Embryonic facial prominence (tissue), 1 donor: ENCODE measurements around the gene PTPN21.
A peak's percentile ranks its signal among the peaks of the same experiment; 100 is the strongest.

Experiments
- DNase-seq: peaks from one replicate; pipeline ENCODE4 v3.0.0-alpha.2; 2016; ENCODE audit errors: extremely low spot score

The PTPN21 gene

DNA sequence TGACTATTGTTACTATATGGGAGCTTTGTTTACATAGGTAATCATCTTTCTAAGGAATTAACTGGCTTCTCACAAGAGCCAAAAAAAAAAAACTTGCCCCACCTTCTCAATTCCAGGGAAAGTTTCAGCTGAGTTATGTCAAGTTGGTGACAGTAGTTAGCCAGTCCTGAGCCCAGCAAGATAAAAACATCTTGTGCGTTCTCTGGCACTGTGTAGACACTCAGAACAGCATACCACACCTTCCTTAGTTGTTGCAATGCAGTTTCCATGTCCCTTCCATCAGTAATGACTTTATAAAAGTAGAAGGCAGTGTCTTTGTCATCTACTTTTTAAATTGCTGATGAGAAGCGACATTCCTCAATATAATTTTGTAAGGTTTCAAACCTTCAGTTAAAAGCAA lies 50.2 kb downstream of the PTPN21 start:
- no peak for DNase-seq

DNA sequence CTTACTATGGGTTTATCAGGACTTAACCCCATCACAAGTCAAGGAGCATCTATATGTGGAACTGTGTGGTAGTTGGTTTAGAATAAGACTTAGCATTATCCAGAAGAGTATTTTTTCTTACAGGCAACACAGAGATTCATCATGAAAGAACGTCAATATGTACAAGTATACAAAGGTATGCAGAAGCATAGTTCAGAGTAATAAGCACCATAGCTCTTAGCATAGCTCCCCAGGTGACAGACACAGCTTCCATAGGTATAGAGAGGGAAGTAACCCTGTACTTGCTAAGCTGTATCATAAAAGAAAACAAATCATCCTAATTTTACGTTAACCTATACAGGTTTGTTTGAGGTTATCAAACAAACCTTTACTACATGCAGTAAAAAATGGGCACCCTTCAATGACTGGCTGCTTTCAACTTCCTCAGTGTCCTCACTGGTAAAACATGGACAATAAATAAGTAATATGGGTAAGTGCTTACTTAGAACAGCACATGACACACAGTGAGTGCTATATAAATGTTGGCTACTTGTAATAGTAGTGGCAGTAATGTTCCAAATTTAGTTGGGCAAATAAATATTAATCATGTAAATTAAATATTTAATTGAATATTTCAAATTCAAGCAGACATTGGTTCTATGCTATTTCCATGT lies 50.9 kb downstream of the PTPN21 start:
- DNase-seq: no peak

DNA sequence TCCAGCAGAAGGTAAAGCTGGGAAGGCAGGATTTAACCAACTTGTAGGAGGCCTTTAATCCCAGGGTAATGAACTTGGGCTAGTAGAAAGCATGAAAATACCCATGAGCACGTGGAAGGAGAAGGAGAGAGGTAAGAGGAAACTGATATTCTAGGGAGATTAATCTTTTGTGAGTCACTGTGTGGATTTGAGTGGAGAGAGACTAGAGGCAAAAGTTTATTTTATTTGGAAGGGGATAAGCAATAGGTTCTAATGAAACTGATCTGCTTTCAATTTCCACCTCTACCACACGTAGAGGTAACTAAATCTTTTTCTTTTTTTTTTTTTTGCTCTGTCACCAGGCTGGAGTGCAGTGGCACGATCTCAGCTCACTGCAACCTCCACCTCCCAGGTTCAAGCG lies 52.1 kb downstream of the PTPN21 start:
- DNase-seq: no peak

DNA sequence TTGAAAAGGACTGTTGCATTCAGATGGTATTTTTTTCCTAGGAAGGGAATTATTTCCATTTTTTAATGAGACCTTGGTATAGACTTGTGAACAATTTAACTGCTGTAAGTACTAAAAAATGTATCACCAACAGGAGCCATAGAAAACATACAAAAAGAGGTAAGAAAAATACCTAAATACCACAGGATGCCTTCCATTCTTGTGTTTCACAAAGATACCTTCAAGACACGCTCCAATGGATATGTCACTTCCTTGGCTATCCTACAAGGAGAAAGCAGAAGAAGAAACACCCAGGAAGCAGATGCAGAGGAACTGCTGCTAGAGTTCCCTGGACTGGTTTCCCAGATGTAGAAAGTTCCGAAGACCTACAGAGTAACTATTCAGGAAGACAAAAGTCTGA lies 54.2 kb downstream of the PTPN21 start:
- no peak for DNase-seq

DNA sequence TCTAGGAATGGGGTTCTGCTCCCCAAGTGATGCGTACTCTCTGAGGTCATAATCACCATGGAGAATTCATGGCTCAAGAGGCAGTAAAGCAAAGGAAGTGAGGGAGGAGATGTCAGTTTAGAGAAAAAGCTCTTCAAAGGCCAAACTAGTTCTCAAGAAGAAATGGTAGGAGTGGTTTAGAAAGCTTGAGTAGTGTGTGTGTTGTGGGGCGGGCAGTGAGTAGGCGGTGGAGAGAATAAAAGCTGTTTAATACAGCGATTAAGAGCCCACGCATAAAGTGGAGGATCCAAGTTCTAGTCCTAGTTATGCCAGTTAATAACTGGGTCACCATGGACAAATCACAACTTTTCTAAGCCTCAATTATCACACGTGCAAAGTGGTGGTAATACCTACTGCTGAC lies 55.6 kb downstream of the PTPN21 start:
- DNase-seq: no peak

DNA sequence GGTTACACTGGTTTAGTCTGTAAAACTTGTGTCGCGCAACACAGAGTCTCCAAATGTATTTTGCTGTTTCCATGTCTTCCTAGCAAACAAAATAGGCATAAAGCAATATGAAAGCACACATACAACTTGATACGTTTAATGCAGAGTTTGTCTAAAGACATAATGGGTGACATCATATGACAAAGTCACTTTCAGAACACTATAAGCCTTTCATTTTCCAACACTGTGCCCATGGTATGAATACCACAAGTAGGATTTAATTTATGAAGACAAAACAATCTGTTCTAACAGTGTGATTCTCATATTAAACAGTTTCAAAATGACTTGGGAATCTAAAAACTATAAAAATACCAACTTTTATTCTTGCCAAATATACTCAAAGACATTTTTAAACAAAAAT lies 58.4 kb downstream of the PTPN21 start:
- DNase-seq: no peak

DNA sequence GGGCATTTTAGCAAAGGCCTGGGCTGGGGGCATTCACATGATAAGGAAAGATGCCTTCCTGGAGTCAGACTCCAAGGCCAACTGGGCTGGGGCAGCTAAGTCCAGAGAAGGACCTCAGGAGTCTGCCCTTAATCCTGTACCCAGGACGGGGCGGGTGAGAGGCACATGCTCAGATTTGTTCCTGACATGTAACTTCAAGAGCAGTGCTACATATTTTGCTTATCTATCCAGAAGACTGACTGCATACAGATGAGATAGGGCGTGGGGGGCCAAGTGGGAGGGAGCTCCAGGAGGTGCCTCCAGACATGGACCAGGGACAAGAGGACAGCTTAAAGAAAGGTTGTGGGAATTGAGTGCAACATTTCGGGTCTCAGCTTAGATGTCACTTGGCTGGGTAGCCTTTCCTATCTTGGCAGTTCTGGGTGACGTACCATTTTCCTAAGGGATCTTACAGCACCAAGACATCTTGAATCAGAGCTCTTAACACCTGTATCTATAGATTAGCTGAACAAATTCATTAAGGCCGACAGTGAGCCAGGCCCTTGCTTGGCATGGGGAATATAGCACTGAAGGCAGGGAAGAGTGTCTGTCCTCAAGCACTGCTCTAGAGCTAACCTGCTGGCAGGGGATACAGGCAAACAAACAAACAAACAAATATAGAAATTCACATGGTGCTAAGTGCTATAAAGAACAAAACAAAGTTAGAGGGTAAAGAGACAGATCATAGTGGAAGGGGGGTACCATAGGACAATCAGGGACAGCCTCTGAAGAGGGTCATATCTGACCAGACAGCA lies 61.2 kb downstream of the PTPN21 start:
- no peak for DNase-seq

DNA sequence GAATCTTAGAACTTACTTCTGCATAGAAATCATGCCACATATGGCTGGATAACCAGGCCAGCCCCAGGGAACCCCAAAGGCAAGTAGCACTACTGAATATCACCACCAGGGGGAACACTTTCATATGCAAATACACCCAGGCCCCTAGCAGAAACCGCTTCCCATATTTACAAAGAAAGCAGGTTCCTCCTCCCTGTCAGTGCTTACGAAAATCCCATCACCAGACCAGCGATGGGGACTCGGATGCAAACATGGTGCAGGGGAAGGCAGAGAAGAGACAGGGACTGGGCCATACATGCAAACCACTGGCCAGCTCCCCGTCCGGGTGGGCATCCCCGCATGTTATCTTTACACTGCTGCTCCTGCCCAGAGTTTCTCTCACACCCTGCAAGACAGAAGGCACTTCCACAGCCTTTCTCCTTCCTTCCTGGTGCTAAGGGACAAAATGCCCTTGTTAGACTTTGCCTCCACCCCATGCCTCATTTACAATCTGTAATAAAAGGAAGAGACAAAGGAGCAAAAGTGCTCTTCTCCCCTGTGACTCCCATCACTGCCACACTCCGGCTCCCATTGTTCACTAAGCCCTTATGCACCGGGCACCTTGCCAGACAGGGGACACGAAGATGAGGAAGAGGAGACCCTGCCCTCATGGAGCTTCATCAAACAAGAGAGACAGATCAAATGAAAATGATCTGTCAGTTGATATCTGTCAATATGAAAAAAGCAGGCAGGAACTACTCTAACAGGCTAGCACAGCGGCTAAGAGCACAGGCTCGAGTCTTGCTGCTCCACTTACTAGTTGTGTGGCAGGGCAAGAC lies 62.3 kb downstream of the PTPN21 start:
- DNase-seq: peak; percentile 17

DNA sequence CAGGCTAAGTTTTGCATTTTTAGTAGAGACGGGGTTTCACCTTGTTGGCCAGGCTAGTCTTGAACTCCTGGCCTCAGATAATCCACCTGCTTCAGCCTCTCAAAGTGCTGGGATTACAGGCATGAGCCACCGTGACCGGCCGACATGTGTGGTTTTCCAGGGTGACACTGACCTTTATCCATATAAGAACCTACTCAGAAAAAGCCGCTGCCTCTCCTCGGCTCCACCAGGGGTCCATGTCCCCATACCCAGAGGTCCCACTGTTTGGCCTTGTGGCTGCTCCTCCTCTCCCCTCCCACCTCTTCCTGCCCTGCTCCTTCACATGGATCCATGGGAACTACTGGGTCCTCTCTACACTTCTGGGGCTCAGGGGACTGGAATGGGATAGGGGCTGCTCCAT lies 64.6 kb downstream of the PTPN21 start:
- no peak for DNase-seq

DNA sequence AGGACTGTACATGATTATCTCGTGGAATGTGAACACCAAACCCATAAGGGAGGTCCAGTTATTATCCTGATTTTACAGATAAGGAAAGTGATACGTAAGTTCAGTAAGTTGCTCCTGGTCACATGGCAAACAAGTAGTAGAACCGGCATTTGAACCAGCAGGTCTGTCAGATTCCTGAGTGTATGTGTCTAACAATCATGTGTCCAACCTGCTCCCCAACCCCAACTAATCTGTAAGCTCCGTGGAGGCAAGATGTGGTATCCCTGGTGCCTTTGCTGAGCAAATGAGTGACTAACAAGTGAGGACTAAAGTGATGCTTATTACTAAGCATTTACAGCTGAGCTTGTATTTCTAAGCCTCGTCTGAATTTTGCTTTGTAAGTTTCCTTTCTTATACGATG lies 65.9 kb downstream of the PTPN21 start:
- DNase-seq: no peak

DNA sequence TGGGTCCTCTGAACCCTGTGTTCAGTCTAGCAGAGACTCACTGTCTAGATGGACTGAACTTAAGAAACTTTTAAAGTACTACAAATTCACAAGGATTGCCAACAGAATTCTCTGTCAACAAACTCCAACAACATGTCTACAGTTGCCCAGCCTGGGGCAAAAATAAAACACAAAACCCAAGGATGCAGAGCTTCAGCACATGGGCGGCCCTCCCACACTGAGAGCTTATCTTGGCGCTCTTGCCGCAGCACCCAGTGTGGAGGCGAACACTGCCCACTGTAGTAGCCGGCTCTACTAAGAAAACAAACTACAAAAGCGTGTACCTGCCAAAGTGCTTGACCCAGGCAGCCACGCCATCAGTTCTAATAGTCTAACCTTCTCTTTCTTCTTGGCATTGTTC lies 66.7 kb downstream of the PTPN21 start:
- no peak for DNase-seq

DNA sequence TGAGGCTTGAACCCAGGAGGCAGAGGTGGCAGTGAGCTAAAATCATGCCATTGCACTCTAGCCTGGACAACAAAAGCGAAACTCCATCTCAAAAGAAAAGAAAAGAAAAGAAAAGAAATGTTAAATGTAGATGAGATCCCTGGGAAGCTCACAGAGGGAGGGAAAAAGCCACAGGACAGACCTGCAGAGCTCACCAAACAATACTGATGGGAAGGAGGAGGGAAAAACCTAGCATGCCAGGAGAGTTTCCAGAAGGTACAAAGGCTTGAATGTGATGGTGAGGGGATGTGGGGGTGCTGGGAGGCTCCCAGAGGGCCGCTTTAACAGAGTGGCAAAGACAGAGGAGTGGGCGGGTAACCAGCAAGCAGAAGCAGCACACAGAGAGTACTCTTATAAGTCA lies 72.3 kb downstream of the PTPN21 start:
- no peak for DNase-seq

DNA sequence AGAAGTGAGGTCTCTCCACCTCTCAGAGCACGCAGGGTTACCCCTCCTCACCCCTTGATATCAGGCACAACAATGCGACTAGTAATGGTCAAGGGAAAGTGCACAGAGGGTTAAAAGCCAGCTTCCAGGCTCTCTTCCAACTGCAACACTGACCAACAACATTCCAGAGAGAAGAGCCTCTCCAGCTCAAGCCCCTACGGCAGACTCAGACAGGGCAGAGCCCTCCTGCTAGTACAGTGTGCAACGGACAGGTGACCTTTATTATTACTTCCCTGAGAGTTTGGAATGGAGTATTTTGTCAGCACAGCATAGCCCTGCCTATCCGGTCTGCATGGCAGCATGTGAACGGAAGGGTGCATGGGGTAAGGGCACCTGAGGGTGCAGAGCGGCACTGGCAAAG lies 73.0 kb downstream of the PTPN21 start:
- no peak for DNase-seq

DNA sequence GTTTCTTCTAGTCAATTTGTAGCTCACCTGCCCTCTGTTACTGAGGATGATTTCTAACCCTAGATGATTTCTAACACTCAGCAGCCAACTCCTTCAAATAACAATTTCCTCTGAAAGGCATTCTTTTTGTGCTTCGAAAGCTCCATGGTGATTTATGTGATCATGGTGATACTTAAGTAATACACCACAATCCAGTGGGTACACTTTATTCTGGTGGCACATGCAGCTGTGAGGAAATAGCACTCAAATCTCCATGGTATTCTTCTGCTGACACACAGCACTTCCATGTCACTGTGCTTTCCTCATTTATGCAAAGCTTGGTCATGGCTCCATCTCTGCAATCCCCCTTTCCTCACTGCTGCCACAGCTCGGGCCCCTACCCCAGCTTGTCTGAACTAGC lies 73.7 kb downstream of the PTPN21 start:
- no peak for DNase-seq

DNA sequence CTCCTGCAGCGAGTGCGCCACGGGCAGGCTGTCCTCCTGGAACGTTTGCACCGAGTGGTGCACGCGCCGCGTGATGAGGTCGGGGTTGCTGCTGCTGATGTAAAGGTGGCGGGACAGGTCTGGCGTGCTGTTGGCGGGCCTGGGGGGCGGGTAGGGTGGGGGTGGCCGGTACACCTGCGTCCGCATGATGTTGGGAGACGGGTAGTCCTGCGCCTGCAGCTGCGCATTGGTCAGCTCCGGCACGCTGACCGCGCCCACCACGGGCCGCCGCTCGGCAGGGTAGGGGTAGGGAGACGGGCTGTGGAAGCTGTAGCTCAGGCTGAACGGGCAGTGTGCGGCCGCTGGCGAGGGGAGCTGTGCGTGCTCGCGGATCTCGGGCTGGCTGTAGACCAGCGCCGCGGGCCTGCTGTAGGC lies 75.2 kb downstream of the PTPN21 start:
- DNase-seq: no peak

DNA sequence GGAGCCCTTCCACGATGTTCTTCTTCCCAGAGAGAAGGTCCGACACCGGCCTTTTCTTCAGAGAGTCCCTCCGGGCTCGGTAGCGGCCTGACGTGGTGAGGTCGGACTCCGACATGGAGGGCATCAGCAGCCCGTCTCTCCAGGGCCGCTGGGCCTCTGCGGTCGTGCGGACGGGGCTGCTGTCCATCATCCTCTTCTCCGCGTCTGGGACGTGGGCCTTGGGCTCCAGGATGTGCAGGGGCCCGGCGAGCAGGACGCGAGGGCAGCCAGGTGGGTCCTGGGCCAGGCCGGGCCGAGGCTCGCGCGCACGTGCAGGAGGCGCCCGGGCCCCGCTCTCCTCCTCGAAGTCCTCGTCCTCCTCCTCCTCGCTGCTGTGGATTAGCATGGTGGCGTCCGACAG lies 75.9 kb downstream of the PTPN21 start:
- no peak for DNase-seq

DNA sequence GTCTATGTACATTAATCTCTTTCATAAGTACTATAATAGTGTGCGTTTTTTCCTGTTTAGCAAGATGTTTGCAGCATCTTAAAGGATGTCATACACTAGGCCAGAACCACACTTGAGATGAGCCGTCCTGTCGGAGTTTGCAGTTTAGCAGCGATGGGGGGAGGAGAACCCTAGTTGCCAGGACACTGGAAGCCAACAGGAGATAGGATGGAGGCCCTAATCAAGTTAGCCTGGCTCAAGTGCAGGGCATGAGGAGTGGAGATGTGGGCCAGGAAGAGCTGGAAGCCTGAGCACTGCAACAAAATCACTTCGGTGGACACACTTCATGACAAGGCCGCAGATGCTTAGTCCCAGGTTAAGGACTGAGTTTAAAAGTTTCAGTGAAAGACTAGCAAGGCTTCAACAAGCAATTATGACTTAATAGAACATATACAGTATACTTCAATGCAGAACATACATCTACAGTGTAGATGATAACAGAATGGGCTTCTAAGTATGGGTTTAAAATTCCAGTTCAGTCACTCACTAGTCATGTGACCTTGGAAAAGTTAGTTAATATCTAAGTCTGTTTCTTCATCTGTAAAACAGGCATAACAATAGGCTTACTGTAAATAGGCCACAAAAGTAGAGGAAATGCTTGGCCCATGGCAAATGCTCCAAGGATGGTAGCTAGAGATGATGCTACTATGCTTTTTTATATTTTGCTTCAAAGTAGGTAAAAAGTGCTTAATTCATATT lies 77.1 kb downstream of the PTPN21 start:
- no peak for DNase-seq

DNA sequence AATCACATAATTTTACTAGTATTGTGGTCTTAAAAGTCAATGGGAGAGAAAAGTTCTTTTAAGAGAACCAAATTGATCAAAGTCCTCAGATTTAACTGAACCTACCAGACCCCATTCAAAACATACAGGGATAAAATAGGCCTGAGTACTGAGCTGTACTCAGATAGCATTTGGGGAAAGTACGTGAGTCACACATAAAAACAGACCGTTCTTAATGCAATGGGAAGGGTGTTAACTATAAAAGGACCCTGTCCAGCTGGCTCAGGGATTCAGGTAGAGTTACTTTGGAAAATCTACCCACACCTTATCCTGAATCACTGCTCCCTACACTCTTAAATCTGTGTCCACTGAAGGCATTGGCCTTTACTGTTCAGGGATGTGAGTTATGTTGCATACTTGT lies 78.0 kb downstream of the PTPN21 start:
- DNase-seq: no peak

DNA sequence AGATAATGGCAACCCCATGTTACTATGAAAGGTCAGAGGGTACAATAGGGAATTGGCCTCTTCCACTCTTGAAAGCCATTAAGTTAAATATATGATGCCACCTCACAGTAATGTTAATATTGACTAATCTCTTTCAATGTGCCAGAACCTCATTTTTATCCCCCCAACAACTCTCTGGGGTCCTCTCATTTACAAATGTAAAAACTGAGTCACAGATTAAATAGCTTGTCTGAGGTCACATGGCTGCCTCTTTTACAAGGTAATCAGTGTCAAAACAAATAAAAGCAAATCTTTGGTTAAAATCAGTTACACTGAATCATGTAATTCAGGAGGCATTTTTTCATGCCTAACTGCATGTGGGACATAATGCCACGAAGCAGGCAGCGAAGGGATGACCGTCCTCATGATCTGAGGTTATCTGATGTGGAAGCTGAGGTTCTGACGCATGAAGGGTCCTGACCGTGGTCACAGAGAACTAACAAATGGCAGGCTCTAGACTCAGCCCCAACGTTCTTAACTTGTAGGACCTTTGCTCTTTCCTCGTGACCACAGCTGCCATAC lies 78.5 kb downstream of the PTPN21 start:
- DNase-seq: no peak

DNA sequence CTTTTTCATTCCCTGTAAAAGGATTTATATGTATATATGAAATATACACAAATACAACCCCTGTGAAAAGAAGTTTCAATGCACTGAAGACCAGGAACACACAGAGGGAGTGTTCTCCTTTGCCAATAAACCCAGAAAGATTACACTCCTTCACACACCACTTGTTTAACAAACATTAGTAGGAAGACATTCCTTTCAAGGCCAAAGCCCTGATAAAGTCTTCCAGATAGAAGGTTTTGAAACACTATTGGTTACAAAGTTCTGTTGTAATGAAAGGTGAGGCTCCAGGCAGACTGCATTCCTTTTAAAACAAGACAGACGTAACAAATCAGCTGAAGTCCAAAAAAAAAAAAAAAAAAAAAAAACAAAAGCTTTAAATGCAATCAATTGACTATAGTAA lies 81.0 kb downstream of the PTPN21 start:
- no peak for DNase-seq

DNA sequence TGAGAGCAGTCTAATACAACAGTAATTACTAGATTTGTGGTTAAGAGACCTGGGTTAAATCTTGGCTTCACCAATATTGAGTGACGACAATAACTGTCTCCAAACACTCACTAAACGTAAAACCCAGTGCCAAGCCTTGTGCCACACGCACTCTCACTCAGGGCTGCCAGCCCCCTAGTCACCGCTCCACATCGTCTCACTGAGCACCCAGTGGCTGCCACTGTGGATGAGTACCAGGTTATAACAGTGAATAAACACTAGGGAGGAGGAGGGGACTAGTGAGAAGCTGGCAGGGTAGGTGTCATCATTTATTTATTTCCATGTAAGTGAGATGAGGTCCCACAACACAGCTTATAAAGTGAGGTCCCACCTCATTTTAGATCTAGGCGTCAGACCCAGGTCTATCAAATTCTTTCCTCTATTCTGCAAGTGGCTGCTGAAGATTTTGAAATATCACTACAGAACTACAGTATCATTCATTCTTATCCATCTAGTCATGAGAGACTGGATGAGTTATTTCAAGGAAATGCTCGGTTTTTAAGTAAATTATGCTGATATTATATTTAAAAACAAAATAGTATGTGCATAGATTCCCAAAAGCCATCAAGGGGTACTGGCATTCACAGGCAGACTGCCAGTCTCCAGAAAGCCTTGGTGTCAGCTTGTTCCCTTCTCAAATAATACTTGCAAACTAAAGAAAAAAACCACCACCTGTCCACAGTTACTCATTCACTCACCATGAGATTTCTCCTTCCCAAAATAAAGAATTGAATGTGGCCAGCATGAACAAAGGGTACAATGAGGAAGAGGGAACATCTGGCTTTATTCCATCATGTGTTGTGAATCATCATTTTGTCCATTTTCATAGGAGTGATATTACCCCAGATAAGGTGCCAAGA lies 84.0 kb downstream of the PTPN21 start:
- DNase-seq: no peak
